Mucosa of rectum (tissue), 2 donors: Measurements from ENCODE around the gene ANKRD40.
A peak's percentile ranks its signal among the peaks of the same experiment; 100 is the strongest.
"Not testable (repeated sequence)": the region's sequence is repeated elsewhere in the genome, so short reads cannot be mapped to it uniquely, and the experiment has no call there.

ENCODE experiments used
- H3K27ac ChIP-seq, 2 donors: one replicate each; pipeline ENCODE4 v1.7.0; 2013; ENCODE audit warnings: inconsistent platforms in 2 of 2, low read depth in 2 of 2, low read length in 2 of 2
- H3K27me3 ChIP-seq, 2 donors: one replicate each; pipeline ENCODE4 v1.7.0; 2013; ENCODE audit warnings: low read length in 2 of 2; ENCODE audit not compliant: control insufficient read depth in 2 of 2, insufficient read depth in 2 of 2
- H3K36me3 ChIP-seq, 2 donors: one replicate each; pipeline ENCODE4 v1.7.0; 2013; ENCODE audit warnings: low read length in 2 of 2; ENCODE audit not compliant: control insufficient read depth in 2 of 2, insufficient read depth in 2 of 2
- H3K4me1 ChIP-seq, 2 donors: one replicate each; pipeline ENCODE4 v1.7.0; 2013; ENCODE audit warnings: low read length in 2 of 2, mild to moderate bottlenecking in 1 of 2; ENCODE audit not compliant: control insufficient read depth in 2 of 2, insufficient read depth in 2 of 2
- H3K4me3 ChIP-seq, 2 donors: one replicate each; pipeline ENCODE4 v1.7.0; 2013; ENCODE audit warnings: low read length in 2 of 2
- H3K9ac ChIP-seq, 2 donors: one replicate each; pipeline ENCODE4 v1.7.0; 2013; ENCODE audit warnings: low read length in 2 of 2, low read depth in 1 of 2, mild to moderate bottlenecking in 1 of 2
- H3K9me3 ChIP-seq, 2 donors: one replicate each; pipeline ENCODE4 v1.7.0; 2013; ENCODE audit warnings: low read length in 2 of 2; ENCODE audit not compliant: control insufficient read depth in 2 of 2
- donor health status: healthy.
- donor health status: Normal muscosa, but diverticular disease.

ANKRD40 gene

DNA sequence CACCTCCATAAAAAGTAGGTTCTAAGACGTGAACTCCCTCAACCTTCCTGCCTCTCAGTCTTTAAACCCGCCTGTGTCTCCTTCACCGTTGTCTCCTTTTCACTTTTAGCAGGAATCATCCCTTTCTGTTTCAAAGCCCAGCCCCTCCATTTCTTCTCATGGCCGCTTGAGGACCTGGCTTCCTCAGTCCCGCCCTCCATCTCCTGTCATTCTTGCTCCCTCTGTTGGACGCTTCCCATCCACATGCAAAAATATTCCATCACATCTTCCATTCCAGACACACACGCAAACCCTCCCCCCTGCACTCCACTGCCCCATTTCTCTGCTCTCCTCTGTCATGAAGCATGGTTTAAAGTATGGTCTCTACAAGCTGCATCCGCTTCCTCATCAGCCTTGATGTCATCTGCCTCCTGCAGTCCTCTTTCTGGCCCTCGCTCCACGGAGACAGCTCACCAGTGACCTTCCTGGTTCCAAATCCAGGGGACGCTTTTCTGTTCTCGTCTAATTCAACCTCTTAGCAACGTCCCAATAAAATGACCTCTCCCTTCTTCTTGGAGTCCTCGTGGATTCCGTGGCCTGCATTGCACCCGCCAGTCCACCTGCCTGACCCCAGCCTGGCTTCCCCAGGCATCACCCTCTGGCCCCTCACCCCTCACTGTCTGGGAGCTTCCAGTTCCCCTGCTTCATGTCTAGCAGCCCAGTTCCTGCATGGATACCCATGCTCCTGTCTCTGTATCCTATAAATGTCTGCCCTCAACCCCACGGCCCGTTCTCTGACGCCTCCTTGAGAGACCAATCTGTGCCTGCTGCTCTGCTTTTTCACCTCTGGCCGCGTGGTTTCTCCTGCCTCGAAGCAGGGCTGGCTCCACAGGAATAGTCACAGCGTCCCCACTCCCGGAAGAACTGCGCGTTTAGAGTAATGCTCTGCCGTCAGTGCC is 26.2 kb downstream of the ANKRD40 start:
- peak overlapping the region in 1 of 2 donors; percentile 9 for H3K4me3 ChIP-seq
- no peaks in the 10 kb centered on the region for H3K27me3 ChIP-seq
- peaks cover 18 to 25% of the 10 kb centered on the region in 2 donors for H3K36me3 ChIP-seq
- H3K4me1 ChIP-seq: peaks cover 29 to 50% of the 10 kb centered on the region in 2 donors
- no peak overlapping the region for H3K9ac ChIP-seq
- H3K27ac ChIP-seq: peak overlapping the region; percentile 32 to 38
- no peaks in the 10 kb centered on the region for H3K9me3 ChIP-seq

DNA sequence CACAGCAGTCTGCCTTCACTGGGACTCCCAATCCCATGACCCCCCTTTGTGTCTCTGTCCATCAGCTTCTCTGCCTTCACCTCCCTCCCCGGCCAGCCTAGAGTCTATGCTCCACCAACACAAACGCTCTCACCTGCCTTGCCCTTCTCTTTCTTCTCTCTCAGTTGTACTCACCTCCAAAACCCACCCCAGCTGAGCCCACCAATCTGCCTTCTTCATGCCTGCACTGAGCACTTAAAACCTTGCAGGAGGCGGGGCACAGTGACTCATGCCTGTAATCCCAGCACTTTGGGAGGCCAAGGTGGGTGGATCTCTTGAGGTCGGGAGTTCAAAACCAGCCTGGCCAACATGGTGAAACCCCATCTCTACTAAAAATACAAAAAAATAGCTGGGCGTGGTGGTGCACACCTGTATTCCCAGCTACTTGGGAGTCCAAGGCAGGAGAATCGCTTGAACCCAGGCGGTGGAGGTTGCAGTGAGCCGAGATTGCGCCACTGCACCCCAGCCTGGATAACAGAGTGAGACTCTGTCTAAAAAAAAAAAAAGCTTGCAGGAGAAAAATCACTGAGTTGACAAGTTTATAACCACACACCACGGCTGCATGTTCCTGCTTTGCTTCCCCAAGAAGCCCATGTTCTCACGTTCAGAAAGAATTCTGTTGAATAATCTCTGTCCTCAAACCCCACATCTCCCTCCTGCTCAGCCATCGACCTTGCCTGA is 27.0 kb downstream of the ANKRD40 start:
- peak overlapping the region; percentile 32 to 38 for H3K27ac ChIP-seq
- peak overlapping the region in 1 of 2 donors; percentile 9 for H3K4me3 ChIP-seq
- not testable (repeated sequence) for H3K9me3 ChIP-seq, H3K27me3 ChIP-seq, H3K9ac ChIP-seq
- peaks cover 22 to 28% of the 10 kb centered on the region in 2 donors for H3K36me3 ChIP-seq
- H3K4me1 ChIP-seq: peaks cover 29 to 49% of the 10 kb centered on the region in 2 donors

DNA sequence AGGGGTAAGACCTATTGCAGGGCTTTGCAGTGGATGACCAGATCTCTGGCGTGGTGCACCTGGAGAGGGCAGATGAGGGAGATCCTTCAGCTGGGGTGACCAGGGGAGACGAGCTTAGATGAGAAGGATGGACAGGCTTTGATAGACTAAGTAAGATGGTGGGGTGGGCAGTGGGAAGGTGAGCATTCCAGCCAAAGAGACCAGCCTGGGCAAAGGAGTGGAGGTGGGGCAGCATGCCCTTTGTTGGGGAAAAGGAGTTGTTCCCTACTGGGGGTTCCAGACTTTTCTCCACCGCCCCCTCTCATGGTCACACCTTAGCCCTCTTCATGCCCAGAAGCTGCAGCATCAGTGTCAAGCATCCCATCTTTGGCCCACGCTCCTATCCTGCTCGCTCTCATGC is 27.6 kb downstream of the ANKRD40 start:
- no peak overlapping the region for H3K9ac ChIP-seq
- no peak overlapping the region for H3K27ac ChIP-seq
- no peaks in the 10 kb centered on the region for H3K9me3 ChIP-seq
- H3K27me3 ChIP-seq: no peaks in the 10 kb centered on the region
- no peak overlapping the region for H3K4me3 ChIP-seq
- H3K4me1 ChIP-seq: peaks cover 29 to 49% of the 10 kb centered on the region in 2 donors
- H3K36me3 ChIP-seq: peaks cover 22 to 28% of the 10 kb centered on the region in 2 donors

DNA sequence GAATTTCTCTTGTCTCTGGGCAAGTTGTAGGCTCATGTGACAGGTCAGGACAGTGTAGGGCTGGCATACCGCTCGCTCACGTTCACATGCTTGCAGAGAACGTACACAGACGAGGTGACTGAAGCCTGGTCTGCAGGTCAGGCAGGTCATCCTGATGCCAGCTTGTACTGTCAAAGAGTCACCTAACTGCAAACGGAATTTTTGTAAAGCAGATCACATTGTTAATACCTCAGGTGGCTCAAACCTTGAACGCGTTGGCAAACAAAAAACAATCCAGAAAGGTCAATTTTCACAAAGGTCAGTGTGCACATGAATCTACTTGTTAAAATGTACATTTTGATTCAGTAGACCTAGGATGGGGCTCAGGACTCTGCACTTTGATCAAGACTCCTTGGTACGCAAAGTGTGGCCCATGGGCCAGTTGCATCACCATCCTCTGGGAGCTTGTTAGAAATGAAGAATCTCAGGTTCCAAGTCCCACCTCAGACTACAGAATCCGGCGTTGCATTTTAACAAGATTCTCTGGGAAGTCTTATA is 28.6 kb downstream of the ANKRD40 start:
- H3K27me3 ChIP-seq: no peaks in the 10 kb centered on the region
- H3K9me3 ChIP-seq: no peaks in the 10 kb centered on the region
- peaks cover 22 to 28% of the 10 kb centered on the region in 2 donors for H3K36me3 ChIP-seq
- H3K9ac ChIP-seq: no peak overlapping the region
- peaks cover 26 to 46% of the 10 kb centered on the region in 2 donors for H3K4me1 ChIP-seq
- no peak overlapping the region for H3K27ac ChIP-seq
- no peak overlapping the region for H3K4me3 ChIP-seq

DNA sequence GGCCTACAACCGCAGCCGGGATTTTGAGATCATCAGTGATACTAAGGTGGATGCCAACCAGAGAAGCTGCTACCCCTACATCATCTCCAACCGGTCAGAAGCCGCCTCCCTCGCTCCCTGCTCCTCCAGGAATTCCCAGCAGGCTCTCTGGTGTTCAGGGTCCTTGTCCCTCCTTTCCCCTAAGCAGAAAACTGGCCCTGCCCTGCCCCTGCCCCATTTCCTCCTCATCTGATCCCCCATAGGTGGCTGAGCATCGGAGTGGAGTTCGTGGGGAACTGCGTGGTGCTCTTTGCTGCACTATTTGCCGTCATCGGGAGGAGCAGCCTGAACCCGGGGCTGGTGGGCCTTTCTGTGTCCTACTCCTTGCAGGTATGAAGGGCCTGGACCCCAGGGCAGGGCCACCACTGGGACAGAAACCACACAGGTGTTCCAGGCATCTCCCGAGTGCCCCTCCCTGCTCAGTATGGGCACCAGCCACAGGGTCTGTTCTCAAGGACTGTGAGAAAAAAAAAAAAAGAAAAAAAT is 29.8 kb downstream of the ANKRD40 start:
- no peak overlapping the region for H3K4me3 ChIP-seq
- no peak overlapping the region for H3K9ac ChIP-seq
- no peaks in the 10 kb centered on the region for H3K9me3 ChIP-seq
- H3K27me3 ChIP-seq: no peaks in the 10 kb centered on the region
- H3K4me1 ChIP-seq: peaks cover 24 to 40% of the 10 kb centered on the region in 2 donors
- peaks cover 22 to 31% of the 10 kb centered on the region in 2 donors for H3K36me3 ChIP-seq
- H3K27ac ChIP-seq: no peak overlapping the region

DNA sequence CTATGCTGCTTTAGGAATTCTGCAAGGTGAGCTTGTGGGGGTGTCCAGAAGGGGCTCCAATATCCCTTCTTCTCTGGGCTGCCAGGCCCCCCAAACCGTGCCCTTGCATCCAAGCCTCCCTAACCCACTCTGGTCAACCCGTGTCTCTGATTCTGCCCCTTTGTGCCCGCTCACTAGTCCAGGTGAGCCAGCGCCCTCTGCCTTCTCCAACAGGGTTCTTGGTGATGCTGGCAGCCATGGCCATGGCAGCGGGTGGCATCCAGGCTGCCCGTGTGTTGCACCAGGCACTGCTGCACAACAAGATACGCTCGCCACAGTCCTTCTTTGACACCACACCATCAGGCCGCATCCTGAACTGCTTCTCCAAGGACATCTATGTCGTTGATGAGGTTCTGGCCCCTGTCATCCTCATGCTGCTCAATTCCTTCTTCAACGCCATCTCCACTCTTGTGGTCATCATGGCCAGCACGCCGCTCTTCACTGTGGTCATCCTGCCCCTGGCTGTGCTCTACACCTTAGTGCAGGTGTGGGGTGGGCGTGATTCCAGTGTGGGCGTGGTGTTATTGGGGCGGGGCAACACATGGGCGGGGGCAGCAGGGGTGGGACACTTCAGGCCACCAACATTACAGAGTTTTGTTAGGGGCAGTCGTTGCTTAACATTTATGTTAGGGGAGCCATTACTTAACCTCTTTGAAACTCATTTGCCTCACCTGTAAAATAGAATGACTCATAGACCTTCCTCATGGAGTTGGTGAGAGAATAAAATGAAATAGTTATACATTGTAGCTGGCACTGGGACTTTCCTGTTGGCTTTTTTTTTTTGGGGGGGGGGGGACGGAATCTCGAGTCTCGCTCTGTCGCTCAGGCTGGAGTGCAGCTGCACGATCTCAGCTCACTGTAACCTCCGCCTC is 31.4 kb downstream of the ANKRD40 start:
- H3K36me3 ChIP-seq: peaks cover 27 to 31% of the 10 kb centered on the region in 2 donors
- H3K4me1 ChIP-seq: peaks cover 18 to 29% of the 10 kb centered on the region in 2 donors
- no peak overlapping the region for H3K4me3 ChIP-seq
- H3K27ac ChIP-seq: peak overlapping the region; percentile 66 to 77
- H3K27me3 ChIP-seq: no peaks in the 10 kb centered on the region
- H3K9ac ChIP-seq: no peak overlapping the region
- H3K9me3 ChIP-seq: no peaks in the 10 kb centered on the region

DNA sequence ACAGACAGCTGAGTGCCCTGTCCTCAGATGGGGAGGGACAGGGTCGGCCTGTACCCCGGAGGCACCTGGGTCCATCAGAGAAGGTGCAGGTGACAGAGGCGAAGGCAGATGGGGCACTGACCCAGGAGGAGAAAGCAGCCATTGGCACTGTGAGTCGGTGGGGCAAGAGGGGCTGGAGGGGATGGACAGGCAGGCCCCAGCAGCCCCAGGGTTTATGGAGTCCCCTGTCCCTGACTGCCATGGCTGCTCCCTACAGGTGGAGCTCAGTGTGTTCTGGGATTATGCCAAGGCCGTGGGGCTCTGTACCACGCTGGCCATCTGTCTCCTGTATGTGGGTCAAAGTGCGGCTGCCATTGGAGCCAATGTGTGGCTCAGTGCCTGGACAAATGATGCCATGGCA is 32.1 kb downstream of the ANKRD40 start:
- peak overlapping the region; percentile 15 to 46 for H3K9ac ChIP-seq
- H3K27ac ChIP-seq: peak overlapping the region; percentile 66 to 77

DNA sequence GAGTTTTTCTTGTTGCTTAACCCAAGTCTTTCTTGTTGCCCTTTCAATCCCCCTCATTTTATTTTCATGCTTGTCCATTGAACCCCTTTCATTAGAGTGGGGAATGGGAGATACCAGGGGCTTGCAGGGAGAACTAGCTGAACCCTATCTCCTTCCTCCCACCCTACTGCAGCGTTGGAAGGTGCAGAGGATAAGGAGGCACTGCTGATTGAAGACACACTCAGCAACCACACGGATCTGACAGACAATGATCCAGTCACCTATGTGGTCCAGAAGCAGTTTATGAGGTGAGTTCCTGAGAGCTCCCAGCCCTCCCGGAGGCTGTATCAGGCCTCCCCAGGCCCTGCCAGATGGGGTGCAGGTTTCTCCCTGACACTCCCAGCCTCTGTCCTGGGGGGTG is 32.5 kb downstream of the ANKRD40 start:
- Histone ChIP-seq H3K9ac (peak overlapping the region; percentile 15 to 46), H3K9me3 (no peaks in the 10 kb centered on the region), H3K27me3 (no peaks in the 10 kb centered on the region), H3K36me3 (peaks cover 29 to 30% of the 10 kb centered on the region in 2 donors), H3K27ac (peak overlapping the region; percentile 66 to 70), H3K4me3 (no peak overlapping the region), H3K4me1 (peaks cover 18 to 24% of the 10 kb centered on the region in 2 donors)

More for the DNA sequence above, 32.1 kb downstream of the ANKRD40 start:
- Histone ChIP-seq H3K9me3 (no peaks in the 10 kb centered on the region), H3K4me3 (peak overlapping the region in 1 of 2 donors; percentile 6), H3K4me1 (peaks cover 18 to 24% of the 10 kb centered on the region in 2 donors), H3K27me3 (no peaks in the 10 kb centered on the region), H3K36me3 (peaks cover 27 to 31% of the 10 kb centered on the region in 2 donors)

DNA sequence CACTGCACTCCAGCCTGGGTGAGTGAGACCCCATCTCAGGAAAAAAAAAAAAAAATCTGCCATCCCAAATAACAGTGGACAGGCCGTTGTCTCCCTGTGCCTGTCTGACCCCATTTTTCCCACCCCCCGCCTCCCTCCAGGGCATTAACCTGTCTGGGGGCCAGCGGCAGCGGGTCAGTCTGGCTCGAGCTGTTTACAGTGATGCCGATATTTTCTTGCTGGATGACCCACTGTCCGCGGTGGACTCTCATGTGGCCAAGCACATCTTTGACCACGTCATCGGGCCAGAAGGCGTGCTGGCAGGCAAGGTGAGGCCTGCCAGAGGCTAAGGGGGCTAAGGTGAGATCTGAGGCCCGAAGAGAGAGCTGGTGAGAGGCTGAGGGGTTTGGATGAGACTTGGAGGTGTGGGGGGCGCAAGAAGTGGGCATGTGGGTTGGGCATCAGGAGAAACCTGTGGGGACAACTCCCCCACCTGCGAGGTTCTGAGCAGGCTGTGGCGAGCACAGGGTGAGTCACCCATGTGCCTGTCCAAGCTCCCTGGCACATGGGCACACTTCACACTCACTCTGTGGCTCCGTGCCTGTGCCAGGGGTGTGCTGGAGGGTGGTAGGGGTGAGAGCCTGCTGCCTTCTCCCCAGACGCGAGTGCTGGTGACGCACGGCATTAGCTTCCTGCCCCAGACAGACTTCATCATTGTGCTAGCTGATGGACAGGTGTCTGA is 34.7 kb downstream of the ANKRD40 start:
- Histone ChIP-seq H3K27me3 (no peaks in the 10 kb centered on the region), H3K27ac (no peak overlapping the region), H3K4me3 (no peak overlapping the region), H3K36me3 (peaks cover 18 to 19% of the 10 kb centered on the region in 2 donors), H3K4me1 (peaks cover 18 to 24% of the 10 kb centered on the region in 2 donors), H3K9ac (no peak overlapping the region), H3K9me3 (no peaks in the 10 kb centered on the region)
